ENCODE data around the gene STK36.
A peak's percentile ranks its signal among the peaks of the same experiment; 100 is the strongest.

The STK36 gene

GRCh38 chr2:218671654-218672566 is at the start of gene STK36, which contains the start of gene RNF25:
Gene STK36 (plus strand): TSS chr2:218672086. CDS start chr2:218672830, 744 bp downstream.
Gene RNF25 (minus strand): TSS chr2:218672002. CDS start chr2:218671970, 32 bp downstream.
- peak; percentile 89 for DNase-seq (ENCODE audit: low spot score)

- DNase-seq (ENCODE audit: low spot score) = no peak
Measured at GRCh38 chr2:218622606-218623365, 49.1 kb upstream of the STK36 start.

- DNase-seq (ENCODE audit: low spot score) = no peak
Measured at GRCh38 chr2:218623366-218623705, 48.5 kb upstream of the STK36 start.

GRCh38 chr2:218626369-218626768 is 45.5 kb upstream of the STK36 start:
- no peak for DNase-seq (ENCODE audit: low spot score)

- no peak for DNase-seq (ENCODE audit: low spot score)
Measured at GRCh38 chr2:218627939-218628338, 43.9 kb upstream of the STK36 start.

GRCh38 chr2:218631837-218632236 is 40.0 kb upstream of the STK36 start:
- no peak for DNase-seq (ENCODE audit: low spot score)

GRCh38 chr2:218635719-218636118 is 36.2 kb upstream of the STK36 start:
- DNase-seq (ENCODE audit: low spot score) = no peak

- no peak for DNase-seq (ENCODE audit: low spot score)
Measured at GRCh38 chr2:218638372-218638771, 33.5 kb upstream of the STK36 start.

- DNase-seq (ENCODE audit: low spot score) = no peak
Measured at GRCh38 chr2:218642121-218642656, 29.7 kb upstream of the STK36 start.

GRCh38 chr2:218642786-218643185 is 29.1 kb upstream of the STK36 start:
- DNase-seq (ENCODE audit: low spot score) = no peak

GRCh38 chr2:218643751-218644310 is 28.1 kb upstream of the STK36 start:
- no peak for DNase-seq (ENCODE audit: low spot score)

GRCh38 chr2:218644721-218645120 is 27.2 kb upstream of the STK36 start:
- no peak for DNase-seq (ENCODE audit: low spot score)

- no peak for DNase-seq (ENCODE audit: low spot score)
Measured at GRCh38 chr2:218645126-218645525, 26.8 kb upstream of the STK36 start.

- DNase-seq (ENCODE audit: low spot score) = peak; percentile 33
Measured at GRCh38 chr2:218648088-218648786, 23.6 kb upstream of the STK36 start.

- DNase-seq (ENCODE audit: low spot score) = no peak
Measured at GRCh38 chr2:218648787-218649100, 23.1 kb upstream of the STK36 start.

- no peak for DNase-seq (ENCODE audit: low spot score)
Measured at GRCh38 chr2:218655751-218656150, 16.1 kb upstream of the STK36 start.

GRCh38 chr2:218658671-218659257 is 13.1 kb upstream of the STK36 start:
- peak; percentile 12 for DNase-seq (ENCODE audit: low spot score)

GRCh38 chr2:218659258-218659987 is 12.5 kb upstream of the STK36 start, which contains the start of the genes BCS1L and ZNF142:
Gene BCS1L (plus strand): TSS chr2:218659683. CDS start chr2:218660988, 1,305 bp downstream.
Gene ZNF142 (minus strand): TSS chr2:218659623. CDS start chr2:218656429, 3,194 bp downstream.
- peak; percentile 90 for DNase-seq (ENCODE audit: low spot score)

- DNase-seq (ENCODE audit: low spot score) = no peak
Measured at GRCh38 chr2:218659988-218660358, 11.9 kb upstream of the STK36 start.

- DNase-seq (ENCODE audit: low spot score) = no peak
Measured at GRCh38 chr2:218662377-218662776, 9.5 kb upstream of the STK36 start.

GRCh38 chr2:218662827-218663226 is 9.1 kb upstream of the STK36 start:
- no peak for DNase-seq (ENCODE audit: low spot score)

Data from globus pallidus (tissue), 1 donor.